ENCODE data around the gene SLC35F4. TPM values are rescaled to one million over a fixed set of nuclear protein-coding genes. Genes with fewer than 3 reads are reported as not detected.

Gene SLC35F4
- total and polyA plus RNA-seq, 2 of the 4 experiments (the other 2 are of a cell fraction), result not detected

GRCh38 chr14:57634335-57634734 lies 231.6 kb downstream of the SLC35F4 start:
- DNase-seq (no peak), ATAC-seq (ENCODE audit: low read depth) (no peak)
- no TSS peak for BruUV-seq (replicated peaks)
- H3K79me1 ChIP-seq (ENCODE audit: low read depth in 1 of 2, low read length in 2 of 2), result no peaks in the 10 kb centered on the region
- H3K23ac ChIP-seq (ENCODE audit: low read depth, low read length), result no peak overlapping the region
- H3K4ac ChIP-seq (ENCODE audit: low read depth, low read length), result no peak overlapping the region
- H4K8ac ChIP-seq (ENCODE audit: low read depth in 2 of 2, low read length in 2 of 2), result no peak overlapping the region
- H3K56ac ChIP-seq (ENCODE audit: extremely low read depth, insufficient read depth, low read length), result no peak overlapping the region
- no peaks in the 10 kb centered on the region for H3K27me3 ChIP-seq (ENCODE audit: control insufficient read depth, insufficient read depth, low read length)
- no peaks in the 10 kb centered on the region for H4K20me1 ChIP-seq (ENCODE audit: insufficient read depth, low read length)
- no peak overlapping the region for H2AK9ac ChIP-seq (replicated peaks; ENCODE audit: low read depth, low read length, poor library complexity)
- H3K18ac ChIP-seq (ENCODE audit: low read depth, low read length), result no peak overlapping the region
- no peak overlapping the region for H3K14ac ChIP-seq (replicated peaks; ENCODE audit: low read depth, low read length)
- H2AFZ ChIP-seq (replicated peaks; ENCODE audit: low read length, poor library complexity), result no peak overlapping the region
- intact Hi-C loops (cut with micrococcal nuclease), result no loop called here
- CTCF ChIA-PET, result no interaction called here
- no peak overlapping the region for H2BK15ac ChIP-seq (ENCODE audit: low read depth, low read length)
- TF ChIP-seq ELK1 (IDR thresholded peaks at IDR 0.05; ENCODE audit: borderline replicate concordance, low read depth, low read length) (no peak), NFE2L2 (IDR thresholded peaks at IDR 0.05; ENCODE audit: low read depth, low read length) (no peak), SMC3 (IDR thresholded peaks at IDR 0.05; ENCODE audit: low read depth, low read length) (no peak), CHD1 (IDR thresholded peaks at IDR 0.05; ENCODE audit: low read depth, low read length) (no peak)
- no peaks in the 10 kb centered on the region for H3K9me1 ChIP-seq (ENCODE audit: insufficient read depth, low read length)
- dilution Hi-C loops (cut with HindIII; ENCODE audit: low sequenced_read_pairs, unreplicated experiment), result no loop called here
- H4K91ac ChIP-seq (ENCODE audit: insufficient read depth, low read depth, low read length), result no peak overlapping the region
- H3K4me3 ChIP-seq (ENCODE audit: insufficient read depth, low read depth, low read length), result no peak overlapping the region
- no peak overlapping the region for H2BK120ac ChIP-seq (ENCODE audit: low read depth, low read length)
- POLR2A ChIA-PET (ENCODE audit: unreplicated experiment), result no interaction called here
- no peaks in the 10 kb centered on the region for H3K36me3 ChIP-seq (ENCODE audit: control insufficient read depth, insufficient read depth, low read length)
- H3K4me2 ChIP-seq (ENCODE audit: low read depth, low read length), result no peak overlapping the region
- in situ Hi-C loops (cut with MboI; ENCODE audit: low sequenced_read_pairs), result no loop called here
- H2BK5ac ChIP-seq (ENCODE audit: low read depth, low read length, poor library complexity, severe bottlenecking), result no peak overlapping the region
- no peak overlapping the region for H2BK20ac ChIP-seq (ENCODE audit: low read depth, low read length)
- H3K9ac ChIP-seq (ENCODE audit: low read depth, low read length), result no peak overlapping the region
- H2AK5ac ChIP-seq (ENCODE audit: low read depth, low read length), result no peak overlapping the region
- no peak overlapping the region for H4K5ac ChIP-seq (ENCODE audit: low read depth, low read length)
- 0% methylated on average over 1 of the region's 2 CpGs; no CpG with 5 or more reads in 1 of the 2 experiments for WGBS, 2 experiments (ENCODE audit: extremely low coverage in 2 of 2, insufficient read length in 1 of 2)
- H3K4me1 ChIP-seq (ENCODE audit: control insufficient read depth, insufficient read depth, low read length), result no peaks in the 10 kb centered on the region
- H3K9me3 ChIP-seq (ENCODE audit: control insufficient read depth, insufficient read depth, low read length), result peaks cover 5% of the 10 kb centered on the region; the same call in 1 of the 2 replicates
- H3K27ac ChIP-seq (ENCODE audit: insufficient read depth, low read length), result no peak overlapping the region
